GM12878 (cell line): ENCODE measurements around the gene APBA1. TPM values are rescaled to one million over a fixed set of nuclear protein-coding genes. Genes with fewer than 3 reads are reported as not detected.
A peak's percentile ranks its signal among the peaks of the same experiment; 100 is the strongest.

Experiments used
- ASH2L ChIP-seq: fragments of 300-600, 200-600 bp; sonication (generic); IDR thresholded peaks from 2 replicates; pipeline ENCODE4 v1.6.1; 2017; ENCODE audit warnings: low read depth, mild to moderate bottlenecking, borderline replicate concordance
- CEBPB ChIP-seq, 2 experiments: fragments of 150-350 bp in 1 of 2; IDR thresholded peaks; 2 replicates each; pipeline ENCODE4 v1.6.1; 2012 to 2014; ENCODE audit warnings: low read depth in 2 of 2, low read length in 2 of 2, borderline replicate concordance in 1 of 2, inconsistent platforms in 1 of 2
- CHD2 ChIP-seq: IDR thresholded peaks from 2 replicates; pipeline ENCODE4 v1.6.1; 2011; ENCODE audit warnings: low read depth, low read length, improper control_type of control experiment, borderline replicate concordance
- FOXM1 ChIP-seq: IDR thresholded peaks from 2 replicates; pipeline ENCODE4 v1.6.1; 2012; ENCODE audit warnings: low read depth, mild to moderate bottlenecking, inconsistent platforms, low read length, moderate library complexity
- LARP7 ChIP-seq: fragments of 450-650 bp; IDR thresholded peaks from 2 replicates; pipeline ENCODE4 v1.6.1; 2017; ENCODE audit warnings: mild to moderate bottlenecking
- NRF1 ChIP-seq: conservative IDR thresholded peaks from 2 replicates; pipeline ENCODE4 v1.6.1; 2011; ENCODE audit warnings: mild to moderate bottlenecking, low read depth, low read length, improper control_type of control experiment
- PML ChIP-seq: IDR thresholded peaks from 2 replicates; pipeline ENCODE4 v1.6.1; 2012; ENCODE audit warnings: low read length, inconsistent platforms
- RELA ChIP-seq: fragments of 450-650 bp; IDR thresholded peaks from 2 replicates; pipeline ENCODE4 v1.8.0; 2014; ENCODE audit warnings: borderline replicate concordance; ENCODE audit not compliant: partially characterized antibody
- RUNX3 ChIP-seq: IDR thresholded peaks from 2 replicates; pipeline ENCODE4 v1.6.1; 2012; ENCODE audit warnings: low read length, inconsistent platforms
- SMARCA5 ChIP-seq: fragments of 450-650 bp; IDR thresholded peaks from 2 replicates; pipeline ENCODE4 v1.6.1; 2017; ENCODE audit warnings: mild to moderate bottlenecking
- ZSCAN29 ChIP-seq: fragments of 450-650 bp; IDR thresholded peaks from 2 replicates; pipeline ENCODE4 v1.6.1; 2017; ENCODE audit warnings: mild to moderate bottlenecking, moderate library complexity
- polyA plus RNA-seq, 11 experiments: library from polyadenylated mRNA; depleted of rRNA in 4 of 11; unstranded in 6 of 11; stranded (reverse) in 5 of 11; fragments of >200 nt; fragmentation: Nextera tagmentation in 4 of 11; fragmentation: Illumina TruSeq in 1 of 11; extraction: Ambion mirVana in 4 of 11; extraction: Trizol in 1 of 11; gene quantifications; 1 replicate in 1 of 11; 2 replicates in 10 of 11; pipeline versions ENCODE4 v1.2.1 to v1.2.3, GENCODE V29; 2011 to 2016; ENCODE audit warnings: inconsistent platforms in 2 of 11, missing spikeins in 2 of 11, low read depth in 1 of 11
- total RNA-seq, 4 experiments: library from RNA; depleted of rRNA in 3 of 4; stranded (reverse); fragments of >200 nt in 3 of 4; fragmentation: Illumina TruSeq in 1 of 4; extraction: Trizol in 1 of 4; gene quantifications; 2 replicates each; pipeline versions ENCODE4 v1.2.1 to v1.2.3, GENCODE V29; 2013 to 2021
- TF ChIP-seq, protein P1 (sequence below): fragments of 450-650 bp; IDR thresholded peaks from 2 replicates; pipeline ENCODE4 v1.6.1; 2017; ENCODE audit warnings: mild to moderate bottlenecking, moderate library complexity
- TF ChIP-seq, protein P2 (sequence below): IDR thresholded peaks from 2 replicates; pipeline ENCODE4 v1.6.1; 2012; ENCODE audit warnings: mild to moderate bottlenecking, low read depth, low read length
- TF ChIP-seq, protein P3 (sequence below): fragments of 450-650 bp; IDR thresholded peaks from 2 replicates; pipeline ENCODE4 v1.6.1; 2016; ENCODE audit warnings: mild to moderate bottlenecking
- TF ChIP-seq, protein P4 (sequence below): fragments of 450-650 bp; IDR thresholded peaks from 2 replicates; pipeline ENCODE4 v1.6.1; 2016; ENCODE audit warnings: mild to moderate bottlenecking, moderate library complexity, borderline replicate concordance
- TF ChIP-seq, protein P5 (sequence below): IDR thresholded peaks from 2 replicates; pipeline ENCODE4 v1.6.1; 2011; ENCODE audit warnings: low read depth, low read length, improper control_type of control experiment, borderline replicate concordance

The APBA1 gene
- total and polyA plus RNA-seq, 10 of the 15 experiments (the other 5 are each of a cell fraction or from before 2014, with no cell fraction given): 0.01 to 1.3 (median 0.05) TPM; not detected in 7

DNA sequence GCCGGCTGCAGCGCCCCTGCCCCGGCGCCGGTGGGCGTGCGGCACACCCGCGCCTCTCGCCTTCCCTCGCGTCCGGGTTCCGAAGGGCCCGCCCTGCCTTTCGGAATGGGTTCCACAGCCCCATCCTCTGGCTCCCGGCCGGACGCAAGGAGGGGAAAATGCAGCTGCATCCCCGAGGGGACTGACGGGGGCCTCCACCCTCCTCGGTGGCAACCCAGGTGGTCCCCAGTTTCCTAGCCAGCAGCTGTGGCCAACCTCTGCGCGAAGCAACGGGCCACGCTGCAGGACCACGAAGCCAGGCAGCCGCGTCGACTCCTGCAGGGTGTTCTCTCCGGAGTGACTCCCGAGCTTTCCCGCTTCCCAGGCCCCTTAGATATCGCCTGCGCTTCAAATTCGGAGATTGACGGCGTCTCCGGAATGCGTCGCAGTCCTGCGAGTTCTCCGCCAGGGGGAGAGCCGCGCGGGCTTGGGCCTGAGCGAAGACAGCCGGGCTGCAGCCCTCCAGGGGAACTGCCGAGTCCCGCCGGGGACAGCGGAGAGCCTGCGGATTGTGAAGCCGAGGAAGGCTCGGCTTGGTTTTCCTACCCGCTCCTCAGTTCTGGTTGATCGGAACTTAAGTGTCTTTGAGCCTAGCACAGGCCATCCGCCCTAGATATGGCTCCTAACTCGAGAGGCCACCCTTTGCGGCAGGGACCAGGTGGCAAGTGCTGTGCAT is 582 bp upstream of the APBA1 start (continued):
- TF ChIP-seq, protein P1, sequence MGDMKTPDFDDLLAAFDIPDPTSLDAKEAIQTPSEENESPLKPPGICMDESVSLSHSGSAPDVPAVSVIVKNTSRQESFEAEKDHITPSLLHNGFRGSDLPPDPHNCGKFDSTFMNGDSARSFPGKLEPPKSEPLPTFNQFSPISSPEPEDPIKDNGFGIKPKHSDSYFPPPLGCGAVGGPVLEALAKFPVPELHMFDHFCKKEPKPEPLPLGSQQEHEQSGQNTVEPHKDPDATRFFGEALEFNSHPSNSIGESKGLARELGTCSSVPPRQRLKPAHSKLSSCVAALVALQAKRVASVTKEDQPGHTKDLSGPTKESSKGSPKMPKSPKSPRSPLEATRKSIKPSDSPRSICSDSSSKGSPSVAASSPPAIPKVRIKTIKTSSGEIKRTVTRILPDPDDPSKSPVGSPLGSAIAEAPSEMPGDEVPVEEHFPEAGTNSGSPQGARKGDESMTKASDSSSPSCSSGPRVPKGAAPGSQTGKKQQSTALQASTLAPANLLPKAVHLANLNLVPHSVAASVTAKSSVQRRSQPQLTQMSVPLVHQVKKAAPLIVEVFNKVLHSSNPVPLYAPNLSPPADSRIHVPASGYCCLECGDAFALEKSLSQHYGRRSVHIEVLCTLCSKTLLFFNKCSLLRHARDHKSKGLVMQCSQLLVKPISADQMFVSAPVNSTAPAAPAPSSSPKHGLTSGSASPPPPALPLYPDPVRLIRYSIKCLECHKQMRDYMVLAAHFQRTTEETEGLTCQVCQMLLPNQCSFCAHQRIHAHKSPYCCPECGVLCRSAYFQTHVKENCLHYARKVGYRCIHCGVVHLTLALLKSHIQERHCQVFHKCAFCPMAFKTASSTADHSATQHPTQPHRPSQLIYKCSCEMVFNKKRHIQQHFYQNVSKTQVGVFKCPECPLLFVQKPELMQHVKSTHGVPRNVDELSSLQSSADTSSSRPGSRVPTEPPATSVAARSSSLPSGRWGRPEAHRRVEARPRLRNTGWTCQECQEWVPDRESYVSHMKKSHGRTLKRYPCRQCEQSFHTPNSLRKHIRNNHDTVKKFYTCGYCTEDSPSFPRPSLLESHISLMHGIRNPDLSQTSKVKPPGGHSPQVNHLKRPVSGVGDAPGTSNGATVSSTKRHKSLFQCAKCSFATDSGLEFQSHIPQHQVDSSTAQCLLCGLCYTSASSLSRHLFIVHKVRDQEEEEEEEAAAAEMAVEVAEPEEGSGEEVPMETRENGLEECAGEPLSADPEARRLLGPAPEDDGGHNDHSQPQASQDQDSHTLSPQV: no peak
- TF ChIP-seq RELA: no peak
- TF ChIP-seq, protein P2, sequence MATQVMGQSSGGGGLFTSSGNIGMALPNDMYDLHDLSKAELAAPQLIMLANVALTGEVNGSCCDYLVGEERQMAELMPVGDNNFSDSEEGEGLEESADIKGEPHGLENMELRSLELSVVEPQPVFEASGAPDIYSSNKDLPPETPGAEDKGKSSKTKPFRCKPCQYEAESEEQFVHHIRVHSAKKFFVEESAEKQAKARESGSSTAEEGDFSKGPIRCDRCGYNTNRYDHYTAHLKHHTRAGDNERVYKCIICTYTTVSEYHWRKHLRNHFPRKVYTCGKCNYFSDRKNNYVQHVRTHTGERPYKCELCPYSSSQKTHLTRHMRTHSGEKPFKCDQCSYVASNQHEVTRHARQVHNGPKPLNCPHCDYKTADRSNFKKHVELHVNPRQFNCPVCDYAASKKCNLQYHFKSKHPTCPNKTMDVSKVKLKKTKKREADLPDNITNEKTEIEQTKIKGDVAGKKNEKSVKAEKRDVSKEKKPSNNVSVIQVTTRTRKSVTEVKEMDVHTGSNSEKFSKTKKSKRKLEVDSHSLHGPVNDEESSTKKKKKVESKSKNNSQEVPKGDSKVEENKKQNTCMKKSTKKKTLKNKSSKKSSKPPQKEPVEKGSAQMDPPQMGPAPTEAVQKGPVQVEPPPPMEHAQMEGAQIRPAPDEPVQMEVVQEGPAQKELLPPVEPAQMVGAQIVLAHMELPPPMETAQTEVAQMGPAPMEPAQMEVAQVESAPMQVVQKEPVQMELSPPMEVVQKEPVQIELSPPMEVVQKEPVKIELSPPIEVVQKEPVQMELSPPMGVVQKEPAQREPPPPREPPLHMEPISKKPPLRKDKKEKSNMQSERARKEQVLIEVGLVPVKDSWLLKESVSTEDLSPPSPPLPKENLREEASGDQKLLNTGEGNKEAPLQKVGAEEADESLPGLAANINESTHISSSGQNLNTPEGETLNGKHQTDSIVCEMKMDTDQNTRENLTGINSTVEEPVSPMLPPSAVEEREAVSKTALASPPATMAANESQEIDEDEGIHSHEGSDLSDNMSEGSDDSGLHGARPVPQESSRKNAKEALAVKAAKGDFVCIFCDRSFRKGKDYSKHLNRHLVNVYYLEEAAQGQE: no peak
- TF ChIP-seq PML: no peak
- 0 out of 2 replicates have a peak, but pooled peaks have one; percentile 3 for TF ChIP-seq NRF1
- TF ChIP-seq LARP7: no peak
- TF ChIP-seq FOXM1: no peak
- TF ChIP-seq, protein P3, sequence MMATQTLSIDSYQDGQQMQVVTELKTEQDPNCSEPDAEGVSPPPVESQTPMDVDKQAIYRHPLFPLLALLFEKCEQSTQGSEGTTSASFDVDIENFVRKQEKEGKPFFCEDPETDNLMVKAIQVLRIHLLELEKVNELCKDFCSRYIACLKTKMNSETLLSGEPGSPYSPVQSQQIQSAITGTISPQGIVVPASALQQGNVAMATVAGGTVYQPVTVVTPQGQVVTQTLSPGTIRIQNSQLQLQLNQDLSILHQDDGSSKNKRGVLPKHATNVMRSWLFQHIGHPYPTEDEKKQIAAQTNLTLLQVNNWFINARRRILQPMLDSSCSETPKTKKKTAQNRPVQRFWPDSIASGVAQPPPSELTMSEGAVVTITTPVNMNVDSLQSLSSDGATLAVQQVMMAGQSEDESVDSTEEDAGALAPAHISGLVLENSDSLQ: peak; percentile 74
- TF ChIP-seq ZSCAN29: no peak
- no peak for TF ChIP-seq ASH2L
- no peak for TF ChIP-seq CHD2
- TF ChIP-seq RUNX3: no peak
- no peak; the same call in 1 of the 2 replicates for TF ChIP-seq SMARCA5
- TF ChIP-seq, protein P4, sequence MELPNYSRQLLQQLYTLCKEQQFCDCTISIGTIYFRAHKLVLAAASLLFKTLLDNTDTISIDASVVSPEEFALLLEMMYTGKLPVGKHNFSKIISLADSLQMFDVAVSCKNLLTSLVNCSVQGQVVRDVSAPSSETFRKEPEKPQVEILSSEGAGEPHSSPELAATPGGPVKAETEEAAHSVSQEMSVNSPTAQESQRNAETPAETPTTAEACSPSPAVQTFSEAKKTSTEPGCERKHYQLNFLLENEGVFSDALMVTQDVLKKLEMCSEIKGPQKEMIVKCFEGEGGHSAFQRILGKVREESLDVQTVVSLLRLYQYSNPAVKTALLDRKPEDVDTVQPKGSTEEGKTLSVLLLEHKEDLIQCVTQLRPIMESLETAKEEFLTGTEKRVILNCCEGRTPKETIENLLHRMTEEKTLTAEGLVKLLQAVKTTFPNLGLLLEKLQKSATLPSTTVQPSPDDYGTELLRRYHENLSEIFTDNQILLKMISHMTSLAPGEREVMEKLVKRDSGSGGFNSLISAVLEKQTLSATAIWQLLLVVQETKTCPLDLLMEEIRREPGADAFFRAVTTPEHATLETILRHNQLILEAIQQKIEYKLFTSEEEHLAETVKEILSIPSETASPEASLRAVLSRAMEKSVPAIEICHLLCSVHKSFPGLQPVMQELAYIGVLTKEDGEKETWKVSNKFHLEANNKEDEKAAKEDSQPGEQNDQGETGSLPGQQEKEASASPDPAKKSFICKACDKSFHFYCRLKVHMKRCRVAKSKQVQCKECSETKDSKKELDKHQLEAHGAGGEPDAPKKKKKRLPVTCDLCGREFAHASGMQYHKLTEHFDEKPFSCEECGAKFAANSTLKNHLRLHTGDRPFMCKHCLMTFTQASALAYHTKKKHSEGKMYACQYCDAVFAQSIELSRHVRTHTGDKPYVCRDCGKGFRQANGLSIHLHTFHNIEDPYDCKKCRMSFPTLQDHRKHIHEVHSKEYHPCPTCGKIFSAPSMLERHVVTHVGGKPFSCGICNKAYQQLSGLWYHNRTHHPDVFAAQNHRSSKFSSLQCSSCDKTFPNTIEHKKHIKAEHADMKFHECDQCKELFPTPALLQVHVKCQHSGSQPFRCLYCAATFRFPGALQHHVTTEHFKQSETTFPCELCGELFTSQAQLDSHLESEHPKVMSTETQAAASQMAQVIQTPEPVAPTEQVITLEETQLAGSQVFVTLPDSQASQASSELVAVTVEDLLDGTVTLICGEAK: no peak
- TF ChIP-seq CEBPB (IDR thresholded peaks at IDR 0.05; ENCODE audit: borderline replicate concordance in 1 of 2, low read depth in 2 of 2, low read length in 2 of 2): no peak
- TF ChIP-seq, protein P5, sequence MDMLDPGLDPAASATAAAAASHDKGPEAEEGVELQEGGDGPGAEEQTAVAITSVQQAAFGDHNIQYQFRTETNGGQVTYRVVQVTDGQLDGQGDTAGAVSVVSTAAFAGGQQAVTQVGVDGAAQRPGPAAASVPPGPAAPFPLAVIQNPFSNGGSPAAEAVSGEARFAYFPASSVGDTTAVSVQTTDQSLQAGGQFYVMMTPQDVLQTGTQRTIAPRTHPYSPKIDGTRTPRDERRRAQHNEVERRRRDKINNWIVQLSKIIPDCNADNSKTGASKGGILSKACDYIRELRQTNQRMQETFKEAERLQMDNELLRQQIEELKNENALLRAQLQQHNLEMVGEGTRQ: no peak
